GM23338 (cell line): ENCODE data around the gene PTPRE. TPM values are rescaled to one million over a fixed set of nuclear protein-coding genes. Genes with fewer than 3 reads are reported as not detected.

Experiments
- ATAC-seq: fragments of 200-7000 bp; cut with Tn5 transposase; 3 replicates; pipeline ENCODE4 v1.9.1; 2020
- DNase-seq: peaks from one replicate; pipeline ENCODE4 v3.0.0-alpha.2; 2015; ENCODE audit warnings: low spot score
- H2AFZ ChIP-seq: fragments of 200-600 bp; sonication (generic); 2 replicates; pipeline ENCODE4 v1.8.0; 2016; ENCODE audit warnings: antibody characterized with exemption, mild to moderate bottlenecking, moderate library complexity
- H3F3A ChIP-seq: fragments of 200-600 bp; sonication (generic); replicated peaks from 2 replicates; pipeline ENCODE4 v1.8.0; 2017; ENCODE audit warnings: antibody characterized with exemption, mixed run types, low read depth
- H3K27ac ChIP-seq: fragments of 200-600 bp; sonication (generic); 2 replicates; pipeline ENCODE4 v1.6.1; 2016; ENCODE audit warnings: low read depth
- H3K27me3 ChIP-seq: fragments of 200-600 bp; sonication (generic); 2 replicates; pipeline ENCODE4 v1.8.0; 2016; ENCODE audit warnings: mild to moderate bottlenecking, mixed run types, moderate library complexity; ENCODE audit not compliant: insufficient read depth
- H3K36me3 ChIP-seq: fragments of 200-600 bp; sonication (generic); 2 replicates; pipeline ENCODE4 v1.8.0; 2016; ENCODE audit warnings: mild to moderate bottlenecking; ENCODE audit not compliant: insufficient read depth
- H3K4me1 ChIP-seq: fragments of 200-600 bp; sonication (generic); 2 replicates; pipeline ENCODE4 v1.8.0; 2016; ENCODE audit warnings: mild to moderate bottlenecking, moderate library complexity; ENCODE audit not compliant: insufficient read depth
- H3K4me2 ChIP-seq: fragments of 200-600 bp; sonication (generic); 2 replicates; pipeline ENCODE4 v1.7.1; 2017; ENCODE audit warnings: mixed run types
- H3K4me3 ChIP-seq: fragments of 200-600 bp; sonication (generic); 2 replicates; pipeline ENCODE4 v1.6.1; 2016; ENCODE audit warnings: mixed run types
- H3K79me2 ChIP-seq: fragments of 200-600 bp; sonication (generic); replicated peaks from 2 replicates; pipeline ENCODE4 v1.8.0; 2017; ENCODE audit warnings: mild to moderate bottlenecking; ENCODE audit not compliant: insufficient read depth
- H3K9me2 ChIP-seq: fragments of 200-600 bp; sonication (generic); 2 replicates; pipeline ENCODE4 v1.8.0; 2017; ENCODE audit not compliant: insufficient read depth
- H4K20me1 ChIP-seq: fragments of 200-600 bp; sonication (generic); replicated peaks from 2 replicates; pipeline ENCODE4 v1.8.0; 2017; ENCODE audit warnings: mild to moderate bottlenecking; ENCODE audit not compliant: insufficient read depth
- H3K27ac Mint-ChIP-seq: 2 replicates; pipeline ENCODE4 v1.8.0; 2020; ENCODE audit warnings: inconsistent platforms, mild to moderate bottlenecking, moderate library complexity, mixed read lengths
- H3K27me3 Mint-ChIP-seq: 3 replicates; pipeline ENCODE4 v1.8.0; 2022; ENCODE audit warnings: low read depth, mild to moderate bottlenecking, moderate library complexity, mixed read lengths, inconsistent platforms; ENCODE audit not compliant: insufficient read depth, poor library complexity
- H3K36me3 Mint-ChIP-seq: 3 replicates; pipeline ENCODE4 v1.8.0; 2021; ENCODE audit warnings: low read depth, mild to moderate bottlenecking, inconsistent platforms, moderate library complexity, mixed read lengths
- H3K4me1 Mint-ChIP-seq: 3 replicates; pipeline ENCODE4 v1.8.0; 2020; ENCODE audit warnings: mild to moderate bottlenecking, inconsistent platforms, mixed read lengths
- H3K4me3 Mint-ChIP-seq: 3 replicates; pipeline ENCODE4 v1.8.0; 2021; ENCODE audit warnings: moderate library complexity, mild to moderate bottlenecking, inconsistent platforms, mixed read lengths
- H3K9me3 Mint-ChIP-seq: 3 replicates; pipeline ENCODE4 v1.8.0; 2020; ENCODE audit warnings: moderate library complexity, mild to moderate bottlenecking, inconsistent platforms, mixed read lengths
- CREB1 ChIP-seq: fragments of 250-450 bp; sonication (Bioruptor Pico); IDR thresholded peaks from 2 replicates; pipeline ENCODE4 v1.5.0; 2020; ENCODE audit warnings: low read depth, mild to moderate bottlenecking, moderate library complexity
- EZH2 ChIP-seq: fragments of 200-600 bp; sonication (generic); IDR thresholded peaks from one replicate; pipeline ENCODE4 v1.8.0; 2017; ENCODE audit warnings: antibody characterized with exemption, mild to moderate bottlenecking, low read depth; ENCODE audit not compliant: unreplicated experiment
- EZH2phosphoT487 ChIP-seq: fragments of 200-600 bp; sonication (generic); IDR thresholded peaks from one replicate; pipeline ENCODE4 v1.8.1; 2018; ENCODE audit warnings: antibody characterized with exemption; ENCODE audit not compliant: unreplicated experiment
- JUNB ChIP-seq: IDR thresholded peaks from one replicate; pipeline ENCODE4 v1.6.1; 2016; ENCODE audit warnings: antibody characterized with exemption; ENCODE audit not compliant: unreplicated experiment
- NANOG ChIP-seq: IDR thresholded peaks from 2 replicates; pipeline ENCODE4 v1.6.1; 2016; ENCODE audit warnings: antibody characterized with exemption, borderline replicate concordance
- POLR2AphosphoS5 ChIP-seq: IDR thresholded peaks from 2 replicates; pipeline ENCODE4 v1.6.1; 2016; ENCODE audit warnings: antibody characterized with exemption, low read depth
- STAT1 ChIP-seq: IDR thresholded peaks from one replicate; pipeline ENCODE4 v1.6.1; 2016; ENCODE audit warnings: antibody characterized with exemption; ENCODE audit not compliant: unreplicated experiment
- ZNF114 ChIP-seq: fragments of 250-450 bp; sonication (Bioruptor Pico); IDR thresholded peaks from 2 replicates; pipeline ENCODE4 v1.5.0; 2020; ENCODE audit warnings: mild to moderate bottlenecking, moderate library complexity
- ZNF331 ChIP-seq: fragments of 250-450 bp; sonication (Bioruptor Pico); IDR thresholded peaks from 2 replicates; pipeline ENCODE4 v1.5.0; 2020; ENCODE audit warnings: low read depth, mild to moderate bottlenecking, moderate library complexity
- polyA plus RNA-seq: library from polyadenylated mRNA; unstranded; fragments of >200 nt; fragmentation: Nextera tagmentation; extraction: Ambion mirVana; gene quantifications from 2 replicates; pipeline ENCODE4 v1.2.1, GENCODE V29; 2016
- total RNA-seq: library from RNA; depleted of rRNA; stranded (reverse); fragments of >200 nt; shearing (Covaris generic); gene quantifications from 2 replicates; pipeline ENCODE4 v1.2.3, GENCODE V29; 2014
- TF ChIP-seq, protein P1 (sequence below), 2 experiments: fragments of 200-600 bp in 1 of 2; sonication (generic) in 1 of 2; conservative IDR thresholded peaks; 2 replicates each; pipeline versions ENCODE4 v1.5.1 to v1.6.1; 2016 to 2017; ENCODE audit warnings: antibody characterized with exemption in 2 of 2, low read depth in 2 of 2, mild to moderate bottlenecking in 2 of 2, moderate library complexity in 1 of 2
- TF ChIP-seq, protein P2 (sequence below): IDR thresholded peaks from 2 replicates; pipeline ENCODE4 v1.6.1; 2016; ENCODE audit warnings: antibody characterized with exemption
- TF ChIP-seq, protein P3 (sequence below): fragments of 250-450 bp; sonication (Bioruptor Pico); IDR thresholded peaks from 2 replicates; pipeline ENCODE4 v1.5.0; 2020; ENCODE audit warnings: mild to moderate bottlenecking, moderate library complexity
- TF ChIP-seq, protein P4 (sequence below): IDR thresholded peaks from one replicate; pipeline ENCODE4 v1.6.1; 2018; ENCODE audit warnings: antibody characterized with exemption; ENCODE audit not compliant: unreplicated experiment

Gene PTPRE
- total and polyA plus RNA-seq, 2 experiments from 2014 or later: 0.34 to 0.42 TPM

DNA sequence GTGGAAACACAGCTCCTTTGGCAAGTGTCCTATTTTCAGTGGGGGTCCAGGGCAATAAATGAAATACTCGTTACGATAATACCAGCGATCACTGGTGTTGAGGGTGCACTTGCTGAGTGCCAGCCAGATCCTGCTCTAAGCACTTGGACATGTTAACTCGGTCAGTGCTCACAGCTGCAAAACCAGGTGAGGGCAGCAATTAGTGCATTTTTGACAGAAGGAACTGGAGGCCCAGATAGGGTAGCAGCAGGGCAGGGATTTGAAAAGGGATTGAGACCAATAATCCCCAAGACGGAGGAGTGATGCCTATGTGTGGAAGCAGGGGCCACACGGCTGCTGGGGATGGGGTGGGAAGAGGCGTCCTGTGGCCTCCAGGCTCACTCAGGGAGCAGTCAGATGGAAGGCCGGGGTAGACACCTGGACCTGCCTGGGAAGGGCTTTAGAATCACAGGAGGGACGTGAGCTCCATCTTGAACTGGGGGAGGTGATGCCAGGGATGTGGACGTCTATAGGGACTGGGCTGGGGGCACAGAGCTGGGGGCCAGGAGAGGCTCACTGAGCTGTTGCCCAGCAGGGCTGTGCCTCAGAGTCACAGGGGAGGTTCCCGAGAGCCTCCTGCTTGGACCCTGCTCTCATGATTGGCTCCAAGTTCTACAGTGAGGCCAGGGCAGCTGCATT, 14.3 kb downstream of the PTPRE start:
- H3K27ac ChIP-seq: no peak overlapping the region
- DNase-seq: no peak
- no peak for TF ChIP-seq ZNF114 (CRISPR knock-in tag)
- TF ChIP-seq POLR2AphosphoS5: no peak
- no peak for TF ChIP-seq ZNF331 (CRISPR knock-in tag)
- no peak for TF ChIP-seq NANOG
- TF ChIP-seq, protein P1, sequence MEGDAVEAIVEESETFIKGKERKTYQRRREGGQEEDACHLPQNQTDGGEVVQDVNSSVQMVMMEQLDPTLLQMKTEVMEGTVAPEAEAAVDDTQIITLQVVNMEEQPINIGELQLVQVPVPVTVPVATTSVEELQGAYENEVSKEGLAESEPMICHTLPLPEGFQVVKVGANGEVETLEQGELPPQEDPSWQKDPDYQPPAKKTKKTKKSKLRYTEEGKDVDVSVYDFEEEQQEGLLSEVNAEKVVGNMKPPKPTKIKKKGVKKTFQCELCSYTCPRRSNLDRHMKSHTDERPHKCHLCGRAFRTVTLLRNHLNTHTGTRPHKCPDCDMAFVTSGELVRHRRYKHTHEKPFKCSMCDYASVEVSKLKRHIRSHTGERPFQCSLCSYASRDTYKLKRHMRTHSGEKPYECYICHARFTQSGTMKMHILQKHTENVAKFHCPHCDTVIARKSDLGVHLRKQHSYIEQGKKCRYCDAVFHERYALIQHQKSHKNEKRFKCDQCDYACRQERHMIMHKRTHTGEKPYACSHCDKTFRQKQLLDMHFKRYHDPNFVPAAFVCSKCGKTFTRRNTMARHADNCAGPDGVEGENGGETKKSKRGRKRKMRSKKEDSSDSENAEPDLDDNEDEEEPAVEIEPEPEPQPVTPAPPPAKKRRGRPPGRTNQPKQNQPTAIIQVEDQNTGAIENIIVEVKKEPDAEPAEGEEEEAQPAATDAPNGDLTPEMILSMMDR (conservative IDR thresholded peaks at IDR 0.05; ENCODE audit: low read depth in 2 of 2): no peak
- TF ChIP-seq, protein P2, sequence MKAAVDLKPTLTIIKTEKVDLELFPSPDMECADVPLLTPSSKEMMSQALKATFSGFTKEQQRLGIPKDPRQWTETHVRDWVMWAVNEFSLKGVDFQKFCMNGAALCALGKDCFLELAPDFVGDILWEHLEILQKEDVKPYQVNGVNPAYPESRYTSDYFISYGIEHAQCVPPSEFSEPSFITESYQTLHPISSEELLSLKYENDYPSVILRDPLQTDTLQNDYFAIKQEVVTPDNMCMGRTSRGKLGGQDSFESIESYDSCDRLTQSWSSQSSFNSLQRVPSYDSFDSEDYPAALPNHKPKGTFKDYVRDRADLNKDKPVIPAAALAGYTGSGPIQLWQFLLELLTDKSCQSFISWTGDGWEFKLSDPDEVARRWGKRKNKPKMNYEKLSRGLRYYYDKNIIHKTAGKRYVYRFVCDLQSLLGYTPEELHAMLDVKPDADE: no peak
- TF ChIP-seq EZH2: no peak
- TF ChIP-seq, protein P3, sequence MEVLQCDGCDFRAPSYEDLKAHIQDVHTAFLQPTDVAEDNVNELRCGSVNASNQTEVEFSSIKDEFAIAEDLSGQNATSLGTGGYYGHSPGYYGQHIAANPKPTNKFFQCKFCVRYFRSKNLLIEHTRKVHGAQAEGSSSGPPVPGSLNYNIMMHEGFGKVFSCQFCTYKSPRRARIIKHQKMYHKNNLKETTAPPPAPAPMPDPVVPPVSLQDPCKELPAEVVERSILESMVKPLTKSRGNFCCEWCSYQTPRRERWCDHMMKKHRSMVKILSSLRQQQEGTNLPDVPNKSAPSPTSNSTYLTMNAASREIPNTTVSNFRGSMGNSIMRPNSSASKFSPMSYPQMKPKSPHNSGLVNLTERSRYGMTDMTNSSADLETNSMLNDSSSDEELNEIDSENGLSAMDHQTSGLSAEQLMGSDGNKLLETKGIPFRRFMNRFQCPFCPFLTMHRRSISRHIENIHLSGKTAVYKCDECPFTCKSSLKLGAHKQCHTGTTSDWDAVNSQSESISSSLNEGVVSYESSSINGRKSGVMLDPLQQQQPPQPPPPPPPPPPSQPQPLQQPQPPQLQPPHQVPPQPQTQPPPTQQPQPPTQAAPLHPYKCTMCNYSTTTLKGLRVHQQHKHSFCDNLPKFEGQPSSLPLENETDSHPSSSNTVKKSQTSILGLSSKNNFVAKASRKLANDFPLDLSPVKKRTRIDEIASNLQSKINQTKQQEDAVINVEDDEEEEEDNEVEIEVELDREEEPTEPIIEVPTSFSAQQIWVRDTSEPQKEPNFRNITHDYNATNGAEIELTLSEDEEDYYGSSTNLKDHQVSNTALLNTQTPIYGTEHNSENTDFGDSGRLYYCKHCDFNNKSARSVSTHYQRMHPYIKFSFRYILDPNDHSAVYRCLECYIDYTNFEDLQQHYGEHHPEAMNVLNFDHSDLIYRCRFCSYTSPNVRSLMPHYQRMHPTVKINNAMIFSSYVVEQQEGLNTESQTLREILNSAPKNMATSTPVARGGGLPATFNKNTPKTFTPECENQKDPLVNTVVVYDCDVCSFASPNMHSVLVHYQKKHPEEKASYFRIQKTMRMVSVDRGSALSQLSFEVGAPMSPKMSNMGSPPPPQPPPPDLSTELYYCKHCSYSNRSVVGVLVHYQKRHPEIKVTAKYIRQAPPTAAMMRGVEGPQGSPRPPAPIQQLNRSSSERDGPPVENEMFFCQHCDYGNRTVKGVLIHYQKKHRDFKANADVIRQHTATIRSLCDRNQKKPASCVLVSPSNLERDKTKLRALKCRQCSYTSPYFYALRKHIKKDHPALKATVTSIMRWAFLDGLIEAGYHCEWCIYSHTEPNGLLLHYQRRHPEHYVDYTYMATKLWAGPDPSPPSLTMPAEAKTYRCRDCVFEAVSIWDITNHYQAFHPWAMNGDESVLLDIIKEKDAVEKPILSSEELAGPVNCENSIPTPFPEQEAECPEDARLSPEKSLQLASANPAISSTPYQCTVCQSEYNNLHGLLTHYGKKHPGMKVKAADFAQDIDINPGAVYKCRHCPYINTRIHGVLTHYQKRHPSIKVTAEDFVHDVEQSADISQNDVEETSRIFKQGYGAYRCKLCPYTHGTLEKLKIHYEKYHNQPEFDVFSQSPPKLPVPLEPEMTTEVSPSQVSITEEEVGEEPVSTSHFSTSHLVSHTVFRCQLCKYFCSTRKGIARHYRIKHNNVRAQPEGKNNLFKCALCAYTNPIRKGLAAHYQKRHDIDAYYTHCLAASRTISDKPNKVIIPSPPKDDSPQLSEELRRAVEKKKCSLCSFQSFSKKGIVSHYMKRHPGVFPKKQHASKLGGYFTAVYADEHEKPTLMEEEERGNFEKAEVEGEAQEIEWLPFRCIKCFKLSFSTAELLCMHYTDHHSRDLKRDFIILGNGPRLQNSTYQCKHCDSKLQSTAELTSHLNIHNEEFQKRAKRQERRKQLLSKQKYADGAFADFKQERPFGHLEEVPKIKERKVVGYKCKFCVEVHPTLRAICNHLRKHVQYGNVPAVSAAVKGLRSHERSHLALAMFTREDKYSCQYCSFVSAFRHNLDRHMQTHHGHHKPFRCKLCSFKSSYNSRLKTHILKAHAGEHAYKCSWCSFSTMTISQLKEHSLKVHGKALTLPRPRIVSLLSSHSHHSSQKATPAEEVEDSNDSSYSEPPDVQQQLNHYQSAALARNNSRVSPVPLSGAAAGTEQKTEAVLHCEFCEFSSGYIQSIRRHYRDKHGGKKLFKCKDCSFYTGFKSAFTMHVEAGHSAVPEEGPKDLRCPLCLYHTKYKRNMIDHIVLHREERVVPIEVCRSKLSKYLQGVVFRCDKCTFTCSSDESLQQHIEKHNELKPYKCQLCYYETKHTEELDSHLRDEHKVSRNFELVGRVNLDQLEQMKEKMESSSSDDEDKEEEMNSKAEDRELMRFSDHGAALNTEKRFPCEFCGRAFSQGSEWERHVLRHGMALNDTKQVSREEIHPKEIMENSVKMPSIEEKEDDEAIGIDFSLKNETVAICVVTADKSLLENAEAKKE: no peak
- TF ChIP-seq, protein P4, sequence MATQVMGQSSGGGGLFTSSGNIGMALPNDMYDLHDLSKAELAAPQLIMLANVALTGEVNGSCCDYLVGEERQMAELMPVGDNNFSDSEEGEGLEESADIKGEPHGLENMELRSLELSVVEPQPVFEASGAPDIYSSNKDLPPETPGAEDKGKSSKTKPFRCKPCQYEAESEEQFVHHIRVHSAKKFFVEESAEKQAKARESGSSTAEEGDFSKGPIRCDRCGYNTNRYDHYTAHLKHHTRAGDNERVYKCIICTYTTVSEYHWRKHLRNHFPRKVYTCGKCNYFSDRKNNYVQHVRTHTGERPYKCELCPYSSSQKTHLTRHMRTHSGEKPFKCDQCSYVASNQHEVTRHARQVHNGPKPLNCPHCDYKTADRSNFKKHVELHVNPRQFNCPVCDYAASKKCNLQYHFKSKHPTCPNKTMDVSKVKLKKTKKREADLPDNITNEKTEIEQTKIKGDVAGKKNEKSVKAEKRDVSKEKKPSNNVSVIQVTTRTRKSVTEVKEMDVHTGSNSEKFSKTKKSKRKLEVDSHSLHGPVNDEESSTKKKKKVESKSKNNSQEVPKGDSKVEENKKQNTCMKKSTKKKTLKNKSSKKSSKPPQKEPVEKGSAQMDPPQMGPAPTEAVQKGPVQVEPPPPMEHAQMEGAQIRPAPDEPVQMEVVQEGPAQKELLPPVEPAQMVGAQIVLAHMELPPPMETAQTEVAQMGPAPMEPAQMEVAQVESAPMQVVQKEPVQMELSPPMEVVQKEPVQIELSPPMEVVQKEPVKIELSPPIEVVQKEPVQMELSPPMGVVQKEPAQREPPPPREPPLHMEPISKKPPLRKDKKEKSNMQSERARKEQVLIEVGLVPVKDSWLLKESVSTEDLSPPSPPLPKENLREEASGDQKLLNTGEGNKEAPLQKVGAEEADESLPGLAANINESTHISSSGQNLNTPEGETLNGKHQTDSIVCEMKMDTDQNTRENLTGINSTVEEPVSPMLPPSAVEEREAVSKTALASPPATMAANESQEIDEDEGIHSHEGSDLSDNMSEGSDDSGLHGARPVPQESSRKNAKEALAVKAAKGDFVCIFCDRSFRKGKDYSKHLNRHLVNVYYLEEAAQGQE: no peak
- no peak for TF ChIP-seq STAT1
- TF ChIP-seq CREB1 (CRISPR knock-in tag): no peak
- no peak for TF ChIP-seq EZH2phosphoT487
- TF ChIP-seq JUNB: no peak

More for the DNA sequence above, 14.3 kb downstream of the PTPRE start:
- H3K4me2 ChIP-seq: no peak overlapping the region
- no peak for ATAC-seq
- H4K20me1 ChIP-seq: no peaks in the 10 kb centered on the region
- Mint-ChIP-seq H3K4me3 (no peak overlapping the region), H3K27me3 (peaks cover under 1% of the 10 kb centered on the region), H3K27ac (no peak overlapping the region), H3K36me3 (no peaks in the 10 kb centered on the region), H3K9me3 (no peaks in the 10 kb centered on the region; the same call in 2 of the 3 replicates), H3K4me1 (peaks cover 4% of the 10 kb centered on the region; the same call in 2 of the 3 replicates)
- H3K79me2 ChIP-seq: no peaks in the 10 kb centered on the region
- H3K27me3 ChIP-seq: no peaks in the 10 kb centered on the region
- H3K4me1 ChIP-seq: no peaks in the 10 kb centered on the region
- no peak overlapping the region for H2AFZ ChIP-seq
- no peak overlapping the region for H3K4me3 ChIP-seq
- H3F3A ChIP-seq: no peaks in the 10 kb centered on the region
- no peaks in the 10 kb centered on the region for H3K36me3 ChIP-seq
- H3K9me2 ChIP-seq: no peaks in the 10 kb centered on the region
